Fibroblast of skin of scalp (primary cell): ENCODE measurements around the gene RPS2.
"Not testable (repeated sequence)": the region's sequence is repeated elsewhere in the genome, so short reads cannot be mapped to it uniquely, and the experiment has no call there.

Experiments used
- DNase-seq: peaks from one replicate; pipeline ENCODE4 v3.0.0-alpha.2; 2013

The RPS2 gene

GRCh38 chr16:1941162-1942046 is 23.2 kb downstream of the RPS2 start:
- no peak for DNase-seq

GRCh38 chr16:1940273-1941161 is 24.1 kb downstream of the RPS2 start:
- DNase-seq: no peak

- not testable (repeated sequence) for DNase-seq
These were observed 24.8 kb downstream of the RPS2 start for GRCh38 chr16:1939833-1940232.

- no peak for DNase-seq
These were observed 25.7 kb downstream of the RPS2 start for GRCh38 chr16:1938910-1939309.

GRCh38 chr16:1938316-1938715 is 26.3 kb downstream of the RPS2 start:
- DNase-seq: no peak

GRCh38 chr16:1936945-1937479 is 27.6 kb downstream of the RPS2 start:
- no peak for DNase-seq

- DNase-seq: no peak
These were observed 31.4 kb downstream of the RPS2 start for GRCh38 chr16:1933097-1933661.

- no peak for DNase-seq
These were observed 32.3 kb downstream of the RPS2 start for GRCh38 chr16:1932050-1933028.

- no peak for DNase-seq
These were observed 34.3 kb downstream of the RPS2 start for GRCh38 chr16:1930338-1930720.

- DNase-seq: peak; percentile 84
These were observed 34.9 kb downstream of the RPS2 start for GRCh38 chr16:1929578-1930337.

GRCh38 chr16:1929105-1929504 is 35.5 kb downstream of the RPS2 start:
- peak; percentile 27 for DNase-seq

GRCh38 chr16:1926271-1926670 is 38.4 kb downstream of the RPS2 start:
- no peak for DNase-seq

- no peak for DNase-seq
These were observed 40.5 kb downstream of the RPS2 start for GRCh38 chr16:1924095-1924494.

GRCh38 chr16:1923299-1924034 is 41.2 kb downstream of the RPS2 start:
- peak; percentile 64 for DNase-seq

- DNase-seq: no peak
These were observed 42.3 kb downstream of the RPS2 start for GRCh38 chr16:1922357-1922756.

GRCh38 chr16:1920727-1921171 is 43.9 kb downstream of the RPS2 start:
- DNase-seq: peak; percentile 16

- not testable (repeated sequence) for DNase-seq
These were observed 44.5 kb downstream of the RPS2 start for GRCh38 chr16:1920122-1920521.

GRCh38 chr16:1919327-1919998 is 45.2 kb downstream of the RPS2 start:
- DNase-seq: no peak
